ENCODE results near the gene DAG1. TPM values are rescaled to one million over a fixed set of nuclear protein-coding genes. Genes with fewer than 3 reads are reported as not detected.

The DAG1 gene
- total RNA-seq, 4 donors from 2014 or later, result 11.6 to 79.2 (median 62.6) TPM

GRCh38 chr3:49471856-49472495 lies 1.9 kb downstream of the DAG1 start:
- no peak for TF ChIP-seq POLR2A (IDR thresholded peaks at IDR 0.05)
- DNase-seq, result no peak
- Histone ChIP-seq H3K36me3 (peaks cover 0 to 9% (median 0%) of the 10 kb centered on the region in 3 donors), H3K4me1 (peaks cover 7 to 25% (median 14%) of the 10 kb centered on the region in 4 donors), H3K9me3 (no peaks in the 10 kb centered on the region), H3K27me3 (no peaks in the 10 kb centered on the region), H3K27ac (peak overlapping the region in 2 of 4 donors; percentile 11 to 100), H3K4me3 (peak overlapping the region in 1 of 4 donors; percentile 80)

GRCh38 chr3:49476563-49476962 lies 6.5 kb downstream of the DAG1 start:
- no peak for DNase-seq
- no peak for TF ChIP-seq POLR2A (IDR thresholded peaks at IDR 0.05)
- TF ChIP-seq, protein P1, sequence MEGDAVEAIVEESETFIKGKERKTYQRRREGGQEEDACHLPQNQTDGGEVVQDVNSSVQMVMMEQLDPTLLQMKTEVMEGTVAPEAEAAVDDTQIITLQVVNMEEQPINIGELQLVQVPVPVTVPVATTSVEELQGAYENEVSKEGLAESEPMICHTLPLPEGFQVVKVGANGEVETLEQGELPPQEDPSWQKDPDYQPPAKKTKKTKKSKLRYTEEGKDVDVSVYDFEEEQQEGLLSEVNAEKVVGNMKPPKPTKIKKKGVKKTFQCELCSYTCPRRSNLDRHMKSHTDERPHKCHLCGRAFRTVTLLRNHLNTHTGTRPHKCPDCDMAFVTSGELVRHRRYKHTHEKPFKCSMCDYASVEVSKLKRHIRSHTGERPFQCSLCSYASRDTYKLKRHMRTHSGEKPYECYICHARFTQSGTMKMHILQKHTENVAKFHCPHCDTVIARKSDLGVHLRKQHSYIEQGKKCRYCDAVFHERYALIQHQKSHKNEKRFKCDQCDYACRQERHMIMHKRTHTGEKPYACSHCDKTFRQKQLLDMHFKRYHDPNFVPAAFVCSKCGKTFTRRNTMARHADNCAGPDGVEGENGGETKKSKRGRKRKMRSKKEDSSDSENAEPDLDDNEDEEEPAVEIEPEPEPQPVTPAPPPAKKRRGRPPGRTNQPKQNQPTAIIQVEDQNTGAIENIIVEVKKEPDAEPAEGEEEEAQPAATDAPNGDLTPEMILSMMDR (IDR thresholded peaks at IDR 0.05), result no peak

DNA sequence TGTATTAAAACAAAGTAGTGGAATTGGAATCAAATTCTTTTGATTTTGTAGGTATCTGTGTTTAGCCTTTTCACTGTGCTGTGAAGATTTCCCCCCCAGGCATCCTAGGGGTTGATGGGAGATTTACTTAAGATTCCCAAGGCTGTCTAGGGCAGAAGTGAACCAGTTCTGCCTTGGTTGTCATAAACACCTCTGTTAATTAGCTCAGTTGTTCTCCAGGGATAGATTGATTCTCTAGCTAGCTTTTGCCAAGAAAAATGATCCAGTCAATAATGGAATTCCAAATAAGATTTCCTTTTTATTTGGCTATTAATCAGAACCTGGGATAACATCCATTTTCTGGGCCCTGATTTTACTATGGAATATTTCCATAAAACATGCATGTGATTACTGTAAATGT lies 12.7 kb downstream of the DAG1 start:
- no peak for DNase-seq
- H3K9me3 ChIP-seq, result no peaks in the 10 kb centered on the region
- TF ChIP-seq, protein P1 (IDR thresholded peaks at IDR 0.05), result no peak
- TF ChIP-seq POLR2A (IDR thresholded peaks at IDR 0.05), result no peak
- H3K27me3 ChIP-seq, result no peaks in the 10 kb centered on the region
- H3K27ac ChIP-seq, result no peak overlapping the region
- H3K36me3 ChIP-seq, result peaks cover 0 to 12% (median 0%) of the 10 kb centered on the region in 3 donors
- no peak overlapping the region for H3K4me3 ChIP-seq
- H3K4me1 ChIP-seq, result no peaks in the 10 kb centered on the region

More at GRCh38 chr3:49476563-49476962, 6.5 kb downstream of the DAG1 start:
- H3K36me3 ChIP-seq, result peaks cover 0 to 29% (median 0%) of the 10 kb centered on the region in 3 donors
- no peak overlapping the region for H3K4me3 ChIP-seq
- no peak overlapping the region for H3K27ac ChIP-seq
- no peaks in the 10 kb centered on the region for H3K27me3 ChIP-seq
- no peaks in the 10 kb centered on the region for H3K9me3 ChIP-seq
- peaks cover 3 to 9% (median 5%) of the 10 kb centered on the region in 4 donors for H3K4me1 ChIP-seq

GRCh38 chr3:49484471-49484870 lies 14.4 kb downstream of the DAG1 start:
- no peak for TF ChIP-seq POLR2A (IDR thresholded peaks at IDR 0.05)
- TF ChIP-seq, protein P1 (IDR thresholded peaks at IDR 0.05), result no peak
- no peak overlapping the region for H3K4me3 ChIP-seq
- H3K27ac ChIP-seq, result no peak overlapping the region
- peaks cover 0 to 15% (median 0%) of the 10 kb centered on the region in 3 donors for H3K36me3 ChIP-seq
- DNase-seq, result no peak
- H3K27me3 ChIP-seq, result no peaks in the 10 kb centered on the region
- H3K9me3 ChIP-seq, result no peaks in the 10 kb centered on the region
- no peaks in the 10 kb centered on the region for H3K4me1 ChIP-seq

GRCh38 chr3:49489247-49489646 lies 19.2 kb downstream of the DAG1 start:
- TF ChIP-seq, protein P1 (IDR thresholded peaks at IDR 0.05), result no peak
- no peak for TF ChIP-seq POLR2A (IDR thresholded peaks at IDR 0.05)
- Histone ChIP-seq H3K27ac (no peak overlapping the region), H3K4me3 (no peak overlapping the region), H3K4me1 (no peaks in the 10 kb centered on the region), H3K9me3 (no peaks in the 10 kb centered on the region), H3K36me3 (peaks cover 0 to 21% (median 0%) of the 10 kb centered on the region in 3 donors), H3K27me3 (no peaks in the 10 kb centered on the region)
- no peak for DNase-seq

GRCh38 chr3:49492969-49493368 lies 22.9 kb downstream of the DAG1 start:
- no peaks in the 10 kb centered on the region for H3K4me1 ChIP-seq
- H3K4me3 ChIP-seq, result no peak overlapping the region
- peaks cover 0 to 19% (median 0%) of the 10 kb centered on the region in 3 donors for H3K36me3 ChIP-seq
- no peaks in the 10 kb centered on the region for H3K27me3 ChIP-seq
- H3K27ac ChIP-seq, result no peak overlapping the region
- no peaks in the 10 kb centered on the region for H3K9me3 ChIP-seq
- no peak for DNase-seq
- TF ChIP-seq, protein P1 (IDR thresholded peaks at IDR 0.05), result no peak
- no peak for TF ChIP-seq POLR2A (IDR thresholded peaks at IDR 0.05)
